HG02981 (cell line): ENCODE results near the gene TTLL5.
A peak's percentile ranks its signal among the peaks of the same experiment; 100 is the strongest.

ENCODE experiments used
- ATAC-seq: cut with Tn5 transposase; IDR thresholded peaks from one replicate; pipeline ENCODE4 v1.9.1; 2021; ENCODE audit warnings: mild to moderate bottlenecking, moderate library complexity; ENCODE audit not compliant: unreplicated experiment

TTLL5 gene

DNA sequence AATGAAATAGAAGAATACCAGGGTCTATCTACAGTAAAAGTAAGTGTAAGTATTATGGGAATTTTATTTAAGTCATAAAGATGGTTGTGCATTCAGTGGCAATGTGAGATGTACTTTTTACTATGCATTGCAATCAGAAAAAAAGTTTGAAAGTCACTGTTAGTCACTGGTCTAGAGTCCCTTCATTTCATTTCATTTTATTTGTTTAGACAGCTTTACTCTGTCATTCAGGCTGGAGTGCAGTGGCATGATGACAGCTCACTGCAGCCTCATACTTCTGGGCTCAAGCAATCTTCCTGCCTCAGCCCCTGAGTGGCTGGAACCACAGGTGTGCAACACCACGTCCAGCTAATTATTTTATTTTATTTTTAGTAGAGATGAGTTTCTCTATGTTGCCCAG lies 278.2 kb downstream of the TTLL5 start:
- no peak for ATAC-seq

DNA sequence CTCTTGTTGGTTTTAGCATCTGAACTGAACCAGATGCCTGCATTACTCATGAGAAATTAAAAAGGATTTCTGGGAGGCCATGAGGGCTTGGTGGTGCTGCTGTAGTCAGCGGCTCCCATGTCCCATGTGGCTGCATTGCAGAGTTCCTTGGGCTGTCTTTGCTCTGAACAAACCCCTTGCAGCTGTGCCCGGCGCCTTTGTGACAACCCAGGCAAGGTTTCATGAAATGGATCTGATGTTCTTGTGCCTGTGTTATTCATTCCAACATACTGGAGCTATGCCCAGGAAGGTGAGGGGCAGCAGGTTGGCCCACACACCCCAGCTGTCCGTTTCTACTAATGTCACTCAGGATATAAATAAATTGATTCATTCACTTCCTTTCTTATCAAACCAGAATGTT lies 280.0 kb downstream of the TTLL5 start:
- no peak for ATAC-seq

DNA sequence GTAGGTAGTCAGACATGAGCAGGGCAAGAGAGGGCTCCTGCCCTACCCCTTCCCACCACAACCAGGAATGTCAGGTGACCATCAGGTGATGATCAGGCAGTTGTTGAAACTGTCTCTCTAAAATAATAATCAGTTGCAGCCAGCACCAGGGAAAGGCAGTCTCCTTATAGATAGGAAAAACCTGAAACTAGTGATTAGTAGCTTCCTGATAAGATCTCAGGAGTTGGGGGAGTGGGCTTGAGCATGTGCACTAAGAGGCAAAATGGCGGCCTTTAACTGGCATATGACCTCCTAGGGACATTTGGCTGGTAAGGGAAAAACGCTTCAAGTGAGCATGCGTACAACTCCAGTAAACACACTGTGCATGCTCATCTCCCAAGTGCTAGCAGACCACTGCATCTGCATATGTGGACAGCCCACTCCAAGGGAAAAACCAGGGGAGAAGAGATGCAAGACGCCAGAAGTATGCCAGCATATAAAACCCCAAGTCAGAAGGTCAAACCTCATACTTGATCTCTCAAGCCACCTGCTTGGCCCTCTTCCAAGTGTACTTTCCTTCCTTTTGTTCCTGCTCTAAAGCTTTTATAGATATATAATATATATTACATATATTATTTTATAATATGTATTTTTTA lies 283.7 kb downstream of the TTLL5 start:
- ATAC-seq, result no peak

DNA sequence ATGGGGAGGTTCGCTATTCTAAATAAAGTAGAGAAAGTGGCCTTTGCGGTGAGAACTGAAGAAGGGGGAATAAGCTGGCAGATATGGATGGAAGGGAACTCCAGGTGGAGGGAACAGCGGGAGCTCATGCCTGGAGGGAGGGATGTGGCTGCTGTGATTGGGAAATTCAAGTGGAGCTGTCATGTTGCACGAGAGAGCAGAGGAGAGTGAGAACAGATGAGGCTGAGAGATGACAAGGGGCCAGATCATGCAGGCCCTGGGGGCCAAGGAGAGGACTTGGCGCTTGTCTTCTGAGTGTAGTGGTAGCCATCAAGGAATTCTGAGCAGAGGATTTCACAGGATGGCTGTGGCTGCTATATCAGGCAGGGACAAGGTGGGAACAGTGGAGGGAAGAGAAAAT lies 285.7 kb downstream of the TTLL5 start:
- ATAC-seq, result no peak

DNA sequence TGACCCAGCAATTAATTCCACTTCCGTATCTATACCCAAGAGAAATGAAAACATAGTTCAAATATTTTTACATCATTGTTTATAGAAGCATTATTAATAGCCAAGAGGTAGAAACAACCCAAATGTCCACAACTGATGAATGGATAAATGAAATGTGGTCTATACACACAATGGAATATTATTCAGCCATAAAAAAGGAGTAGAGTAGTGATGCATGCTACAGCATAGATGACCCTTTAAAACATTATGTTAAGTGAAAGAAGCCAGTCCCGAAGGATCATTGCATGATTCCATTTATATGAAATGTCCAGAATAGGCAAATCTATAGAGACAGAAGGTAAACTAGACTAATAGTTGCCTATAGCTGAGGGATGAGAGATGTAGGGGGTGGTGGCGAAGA lies 291.4 kb downstream of the TTLL5 start:
- ATAC-seq, result no peak

DNA sequence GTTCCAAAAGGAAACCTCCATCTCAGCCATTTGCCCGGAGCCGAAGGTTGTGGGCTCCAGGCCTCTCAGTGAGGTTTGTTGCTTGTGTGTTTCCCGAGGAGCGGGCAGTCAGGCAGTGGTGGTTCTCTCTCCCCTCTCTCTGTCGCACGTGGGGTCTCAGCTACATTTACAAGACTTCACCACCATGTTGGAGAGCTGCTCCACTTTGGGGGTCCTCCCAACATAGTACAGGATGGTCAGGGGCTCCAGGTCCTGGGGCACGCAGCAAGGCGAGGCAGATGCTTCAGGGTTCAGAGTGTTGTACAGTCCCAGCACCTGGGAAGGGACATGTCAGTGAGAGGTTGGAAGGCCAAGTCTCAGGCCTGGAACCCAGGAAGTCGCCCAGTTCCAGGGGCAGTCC lies 298.0 kb downstream of the TTLL5 start:
- ATAC-seq, result no peak

DNA sequence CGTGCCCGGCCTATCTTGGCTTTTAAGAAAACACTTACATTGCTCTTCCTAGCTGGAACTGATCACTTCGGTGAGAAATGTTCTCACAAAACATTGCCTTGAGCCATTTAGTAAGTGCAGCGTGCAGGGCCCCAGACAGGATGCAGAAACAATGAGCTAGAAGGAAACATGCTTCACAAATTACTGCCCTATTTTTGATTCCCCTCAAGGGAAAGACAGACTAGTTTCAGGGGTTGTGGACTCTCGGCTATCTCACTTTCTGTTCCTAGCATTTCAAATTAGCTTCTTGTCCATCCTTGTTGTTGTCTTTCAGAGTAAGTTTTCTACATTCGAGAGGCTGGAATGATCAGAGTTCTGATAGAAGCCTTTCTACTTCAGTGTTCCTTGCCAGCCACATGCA lies 299.2 kb downstream of the TTLL5 start:
- peak; percentile 75 for ATAC-seq

DNA sequence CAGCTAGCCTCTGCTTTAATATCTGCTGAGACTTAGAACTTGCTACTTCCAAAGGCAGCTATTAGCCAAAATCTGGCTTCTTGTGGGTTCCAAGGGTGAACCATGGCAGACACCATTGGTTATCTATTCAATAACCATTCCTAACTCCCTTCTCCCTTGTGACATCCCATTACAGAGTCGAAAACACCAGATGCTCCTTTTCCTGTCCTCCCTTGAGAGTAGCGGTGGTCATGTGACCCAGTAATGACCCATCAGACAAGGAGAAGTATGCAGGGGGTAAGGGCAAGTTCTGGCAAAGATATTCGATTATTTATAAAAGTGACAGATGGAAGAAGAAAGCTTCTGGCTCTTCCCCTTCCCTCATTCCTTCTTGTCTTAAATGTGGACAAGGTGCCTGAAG lies 300.6 kb downstream of the TTLL5 start:
- no peak for ATAC-seq

DNA sequence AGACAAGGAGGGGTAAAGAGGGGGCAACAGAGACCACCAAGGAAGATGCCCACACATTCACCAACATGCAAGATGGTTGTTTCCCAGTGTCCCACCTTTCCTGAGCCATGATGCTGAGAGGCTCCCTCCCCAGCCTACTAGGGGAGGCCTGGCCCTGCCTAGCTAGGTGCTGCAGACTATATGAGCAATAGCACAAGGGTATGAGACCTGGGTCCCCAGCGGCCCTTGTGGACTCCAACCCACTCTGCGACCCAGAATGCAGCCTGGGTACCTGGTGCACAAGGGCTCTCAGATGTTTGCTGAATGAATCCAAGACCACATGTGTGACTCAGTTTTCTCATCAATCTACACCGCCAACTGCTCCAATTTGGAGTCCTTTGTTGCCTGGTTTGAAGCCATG lies 306.8 kb downstream of the TTLL5 start:
- no peak for ATAC-seq

DNA sequence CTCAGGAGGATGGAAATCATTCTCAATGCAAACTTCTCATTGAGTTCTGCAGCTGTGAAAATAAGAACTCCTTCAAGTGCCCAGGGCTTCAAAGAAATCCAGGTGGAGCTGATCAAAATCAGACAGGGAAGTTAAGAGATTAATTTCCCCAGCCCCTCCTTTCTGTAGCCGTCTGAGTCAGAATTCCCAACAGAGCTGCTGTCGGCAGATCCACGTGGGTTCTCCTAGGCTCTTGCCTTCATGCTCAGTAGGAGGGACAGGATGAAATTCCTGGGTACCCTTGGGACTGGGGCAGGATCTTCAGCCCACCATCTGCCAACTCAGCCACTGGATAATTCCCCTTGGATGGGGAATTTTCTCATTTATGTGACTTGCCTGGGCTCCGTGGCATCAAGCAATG lies 307.4 kb downstream of the TTLL5 start:
- no peak for ATAC-seq

DNA sequence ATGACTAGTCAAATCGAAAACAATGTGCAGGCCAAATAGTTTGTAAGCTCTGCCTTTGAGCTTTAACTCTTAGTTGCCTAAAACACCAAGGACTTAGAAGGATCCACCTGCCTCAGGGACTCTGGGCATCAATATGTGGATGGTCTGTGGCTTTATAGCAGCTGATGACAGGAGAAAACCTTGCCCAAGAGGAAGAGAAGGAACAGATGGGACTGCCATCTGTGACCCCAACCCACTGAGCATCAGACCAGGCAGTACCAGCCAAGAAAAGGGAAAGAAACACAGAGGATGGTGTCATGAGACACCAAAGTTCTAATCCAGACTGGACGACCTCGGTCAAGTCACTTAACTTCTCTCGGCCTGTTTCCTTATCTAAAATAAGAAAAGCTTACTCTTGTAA lies 308.1 kb downstream of the TTLL5 start:
- ATAC-seq, result no peak

DNA sequence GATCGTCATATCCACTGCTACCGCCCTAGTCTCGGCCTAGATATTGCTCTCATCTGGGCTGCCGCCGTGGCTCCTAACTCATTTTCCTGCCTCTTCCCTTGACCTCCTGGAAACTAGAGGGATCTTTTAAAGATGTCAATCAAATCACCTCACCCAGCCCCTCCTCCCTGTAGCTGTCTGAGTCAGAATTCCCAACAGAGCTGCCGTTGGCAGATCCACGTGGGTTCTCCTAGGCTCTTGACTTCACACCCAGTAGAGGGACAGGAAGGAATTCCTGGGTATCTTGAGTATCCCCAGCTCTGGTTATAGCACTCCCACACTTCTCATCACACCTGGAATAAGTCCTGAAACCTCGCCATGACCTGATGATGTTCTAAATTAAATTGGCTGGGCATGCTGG lies 308.8 kb downstream of the TTLL5 start:
- no peak for ATAC-seq

DNA sequence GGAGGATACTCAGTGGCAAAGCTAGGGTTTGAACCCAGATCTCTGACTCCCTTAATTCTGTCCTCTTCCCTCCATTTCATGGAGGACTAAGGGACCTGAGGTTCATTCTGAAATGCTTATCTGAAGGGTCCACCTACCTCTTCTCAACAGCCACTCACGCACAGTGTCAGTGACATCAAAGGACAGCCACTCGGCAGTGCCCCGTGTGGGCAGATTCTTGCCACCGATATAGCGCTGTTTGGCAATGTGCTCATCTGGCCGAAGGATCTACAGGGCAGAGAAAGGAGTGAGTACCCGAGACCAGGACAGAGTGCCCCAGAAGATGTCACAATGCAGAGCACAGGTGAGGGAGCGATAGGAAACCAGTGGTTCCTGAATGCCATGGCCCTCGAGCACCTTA lies 309.9 kb downstream of the TTLL5 start:
- no peak for ATAC-seq

DNA sequence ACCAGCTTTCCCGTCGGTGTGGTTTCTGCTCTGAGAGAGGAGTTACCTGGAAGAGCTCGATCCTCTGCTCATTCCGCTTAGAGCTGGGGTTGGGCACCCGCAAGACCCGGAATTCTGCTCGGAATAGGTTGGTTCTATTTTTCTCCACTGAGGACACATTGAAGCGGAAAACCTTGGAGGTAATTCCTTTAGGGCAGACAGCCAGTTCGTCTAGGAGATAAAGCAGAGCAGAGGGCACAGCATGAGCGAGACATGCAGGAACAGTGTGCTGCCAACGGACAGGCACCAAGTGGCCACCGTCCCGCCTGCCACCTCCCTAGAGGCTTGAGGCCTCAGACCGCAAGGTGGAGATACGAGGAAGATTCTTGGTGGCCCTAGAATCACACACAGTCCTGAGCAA lies 310.5 kb downstream of the TTLL5 start:
- no peak for ATAC-seq

DNA sequence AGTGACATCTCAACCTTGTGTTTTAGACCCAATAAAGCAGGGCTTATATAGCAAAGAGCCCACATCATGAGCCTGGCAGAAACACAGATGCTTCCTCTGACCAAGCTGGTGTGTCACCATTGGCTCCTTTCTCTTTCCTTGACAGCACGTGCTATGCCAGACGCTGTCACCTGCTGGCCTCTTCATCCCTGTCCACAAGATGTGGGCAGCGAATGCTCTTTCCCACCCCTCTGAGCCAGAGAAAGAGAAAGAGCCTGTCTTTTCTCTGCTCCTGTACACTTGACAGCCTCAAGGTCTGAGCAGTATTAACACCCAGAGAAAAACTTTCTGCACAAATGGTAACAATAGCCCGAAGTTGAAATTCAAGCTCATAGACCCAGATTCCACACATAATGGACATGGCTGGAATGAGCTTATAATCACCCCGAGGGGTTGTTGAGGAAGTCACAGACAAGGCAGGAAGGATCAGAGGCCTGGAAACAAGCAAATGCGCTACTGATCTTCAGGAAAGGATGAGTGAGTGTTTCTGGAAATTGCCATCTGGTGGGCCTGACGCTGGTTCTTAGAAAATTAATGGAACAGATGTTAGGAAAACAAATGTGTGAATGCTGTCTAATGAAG lies 311.9 kb downstream of the TTLL5 start:
- no peak for ATAC-seq

DNA sequence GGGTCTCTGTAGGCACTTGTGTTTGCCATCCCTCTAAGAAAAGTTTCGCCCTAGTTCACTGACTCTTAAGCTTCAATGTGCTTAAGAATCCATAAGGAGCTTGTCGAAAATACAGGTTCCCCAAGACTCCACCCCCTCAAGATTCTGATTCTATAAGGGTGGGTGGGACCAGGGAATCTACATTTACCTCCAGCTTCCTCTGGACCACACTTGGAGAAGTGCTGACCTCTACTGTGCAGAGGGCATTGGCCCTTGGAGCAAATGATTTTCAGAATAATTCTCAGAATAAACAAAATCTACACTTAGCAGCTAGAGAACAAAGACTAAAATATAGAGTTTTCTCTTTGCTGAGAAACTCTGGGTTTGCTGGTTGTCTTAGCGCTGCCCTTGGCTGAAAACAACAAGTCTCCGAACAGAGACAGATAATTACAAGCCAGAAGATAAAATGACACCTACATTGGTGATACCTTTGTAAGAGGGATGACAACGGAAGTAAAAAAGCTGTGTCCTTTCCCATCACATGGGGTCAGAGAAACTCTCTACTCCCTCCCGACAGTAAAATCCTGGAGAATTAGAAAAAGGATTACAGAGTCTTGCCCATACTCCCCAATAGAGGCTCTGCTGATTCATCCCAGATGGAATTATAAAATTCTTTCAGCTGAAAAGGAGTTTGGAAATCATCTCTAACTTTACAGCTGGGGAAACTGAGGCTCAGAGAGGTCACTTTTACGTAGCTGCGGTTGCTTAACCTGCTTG lies 316.0 kb downstream of the TTLL5 start:
- no peak for ATAC-seq

DNA sequence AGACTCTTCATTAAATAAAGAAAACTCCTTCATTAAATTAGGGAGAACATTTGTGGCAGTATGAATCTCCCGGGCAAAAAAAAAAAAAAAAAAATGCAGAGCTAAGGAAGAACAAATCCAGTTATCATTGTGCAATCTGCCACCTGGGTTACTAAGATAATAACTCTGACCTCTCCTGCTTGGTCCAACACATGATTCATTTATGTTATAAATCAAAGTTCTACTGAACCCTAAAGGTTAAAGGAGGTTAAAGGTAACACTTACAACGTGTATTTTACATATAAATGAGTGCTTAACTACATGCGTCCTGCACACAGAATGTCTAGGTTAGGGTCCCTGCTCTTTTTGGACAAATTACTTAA lies 316.5 kb downstream of the TTLL5 start:
- ATAC-seq, result no peak

DNA sequence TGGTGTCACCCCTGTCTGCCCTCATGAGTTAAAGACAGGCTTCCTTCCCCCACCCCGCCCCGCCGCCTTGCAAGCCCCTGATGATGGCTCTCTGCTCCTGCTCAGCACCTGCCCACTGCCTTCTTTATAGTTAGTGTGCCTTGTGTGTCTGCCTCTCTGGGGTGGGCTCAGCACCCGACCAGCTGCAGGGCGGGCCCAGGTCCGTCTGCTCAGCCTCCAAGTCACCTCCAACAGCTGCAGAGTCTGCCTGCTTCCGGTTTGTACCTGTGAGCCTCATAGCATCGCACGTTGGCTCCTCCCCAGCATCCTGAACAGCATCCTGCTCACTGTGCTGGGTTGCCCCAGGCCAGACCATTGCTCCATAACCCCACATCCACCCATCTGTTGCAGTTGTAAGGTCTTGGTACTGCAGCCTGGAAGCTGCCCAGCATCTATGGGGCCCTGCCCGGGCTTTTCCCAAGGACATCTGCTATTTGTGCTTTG lies 317.2 kb downstream of the TTLL5 start:
- ATAC-seq, result no peak

DNA sequence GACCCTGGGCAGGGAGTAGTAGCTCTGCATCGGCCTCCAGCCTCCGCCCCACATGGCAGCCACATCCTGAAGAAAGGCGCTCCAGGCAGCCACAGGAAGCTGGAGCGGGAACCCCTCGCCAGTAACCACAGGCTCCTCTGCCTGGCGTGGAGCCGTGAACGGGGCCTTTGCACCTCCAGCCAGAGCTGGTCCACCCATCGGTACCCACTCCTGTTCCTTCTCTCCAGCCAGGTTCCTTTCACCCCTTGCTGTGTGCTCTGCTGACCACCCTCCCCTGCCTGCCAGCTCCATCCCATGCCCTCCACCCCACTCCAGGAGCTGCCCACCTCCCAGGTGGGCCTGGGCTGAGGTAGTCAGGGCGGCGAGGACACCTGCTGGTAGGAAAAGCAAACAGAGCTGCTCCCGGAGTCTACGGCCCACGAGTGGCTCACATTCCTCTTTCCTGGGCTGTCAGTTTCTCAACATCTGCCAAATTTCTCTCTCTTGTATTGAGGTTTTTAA lies 318.1 kb downstream of the TTLL5 start:
- ATAC-seq, result no peak

DNA sequence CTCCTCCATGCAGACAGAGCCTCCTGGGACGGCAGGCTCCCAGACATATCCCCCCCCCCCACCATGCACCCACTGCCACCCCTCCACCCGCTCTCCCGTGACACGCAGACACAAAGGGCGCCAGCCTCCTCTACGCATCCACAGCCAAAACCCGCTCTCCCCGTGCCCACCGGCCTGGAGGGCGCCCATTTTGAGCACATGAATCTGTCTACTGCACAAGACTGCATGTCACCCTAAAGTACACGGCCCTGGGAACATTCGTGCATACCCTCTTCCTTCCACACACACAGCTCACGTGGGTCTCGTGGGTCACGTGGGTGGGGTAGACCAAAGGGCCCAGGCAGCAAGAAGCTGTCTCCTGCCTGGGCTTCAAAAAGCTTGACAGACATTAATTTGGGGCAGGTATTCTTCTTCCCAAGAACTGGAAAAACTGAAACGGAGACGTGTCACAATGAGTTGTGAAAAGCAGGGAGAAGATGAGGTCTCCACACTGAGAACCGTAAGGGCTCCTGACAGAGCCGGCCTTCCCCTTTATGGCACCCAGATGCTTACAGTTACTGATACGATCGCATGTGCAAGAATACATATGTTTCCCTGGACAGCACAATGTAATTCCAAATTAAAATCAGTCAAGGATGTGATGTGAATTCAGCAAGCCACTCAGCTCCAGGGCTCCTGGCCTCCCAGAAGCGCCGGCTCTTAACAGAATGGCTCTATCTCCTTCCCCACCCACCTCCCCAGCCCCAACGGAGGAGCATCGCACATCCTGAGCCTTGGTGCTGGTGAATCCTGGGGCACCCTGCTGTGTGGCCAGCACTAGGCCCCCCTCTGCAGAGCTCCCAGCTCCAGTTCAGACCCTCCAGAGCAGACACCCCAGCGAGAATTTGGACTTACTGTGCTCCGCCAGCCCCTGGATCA lies 318.9 kb downstream of the TTLL5 start:
- no peak for ATAC-seq

DNA sequence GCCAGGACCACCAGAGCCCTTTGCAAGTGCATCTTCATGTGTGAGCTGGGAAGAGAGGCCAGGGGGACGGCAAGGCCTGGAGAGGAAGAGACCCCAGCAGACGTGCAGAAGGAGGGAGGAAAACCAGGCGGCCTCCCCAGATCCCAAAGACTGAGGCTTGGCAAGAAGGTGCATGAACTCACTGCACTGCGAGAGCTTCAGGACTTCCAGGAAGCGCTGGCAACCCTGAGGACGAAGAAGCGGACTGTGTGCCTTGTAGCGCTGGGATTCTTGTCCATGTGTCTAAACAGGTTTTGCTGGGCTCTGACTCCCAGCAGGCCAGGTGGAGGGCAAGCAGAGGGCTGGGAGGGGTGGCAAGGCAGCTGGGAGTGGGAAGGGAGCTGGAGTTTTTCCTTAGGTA lies 319.8 kb downstream of the TTLL5 start:
- ATAC-seq, result no peak
